Activated naive CD8-positive, alpha-beta T cell treated with anti-CD3 and anti-CD28 coated beads for 36 hours (primary cell): Measurements from ENCODE around the gene FCHO2. TPM values are rescaled to one million over a fixed set of nuclear protein-coding genes. Genes with fewer than 3 reads are reported as not detected.
A peak's percentile ranks its signal among the peaks of the same experiment; 100 is the strongest.

Experiments
- DNase-seq: peaks from one replicate; pipeline ENCODE4 v3.0.0; 2021
- H3K27ac Mint-ChIP-seq: one replicate; pipeline ENCODE4 v1.8.0; 2022; ENCODE audit warnings: mild to moderate bottlenecking, moderate library complexity, mixed read lengths
- H3K27me3 Mint-ChIP-seq: one replicate; pipeline ENCODE4 v1.8.0; 2022; ENCODE audit warnings: mild to moderate bottlenecking, mixed read lengths
- H3K36me3 Mint-ChIP-seq: one replicate; pipeline ENCODE4 v1.8.0; 2021; ENCODE audit warnings: mild to moderate bottlenecking, mixed read lengths
- H3K4me1 Mint-ChIP-seq: one replicate; pipeline ENCODE4 v1.8.0; 2021; ENCODE audit warnings: mixed read lengths
- H3K4me3 Mint-ChIP-seq: one replicate; pipeline ENCODE4 v1.8.0; 2022; ENCODE audit warnings: mild to moderate bottlenecking, moderate library complexity, mixed read lengths
- H3K9me3 Mint-ChIP-seq: one replicate; pipeline ENCODE4 v1.8.0; 2022; ENCODE audit warnings: mixed read lengths
- total RNA-seq, 2 experiments: library from RNA; stranded (reverse); gene quantifications; one replicate each; pipeline ENCODE4 v1.2.3, GENCODE V29; 2021

Gene FCHO2
- total RNA-seq, 2 experiments from 2014 or later, result 0.16 to 0.52 TPM

- no peak overlapping the region for H3K4me3 Mint-ChIP-seq
- no peak for DNase-seq
- H3K4me1 Mint-ChIP-seq, result no peaks in the 10 kb centered on the region
- H3K36me3 Mint-ChIP-seq, result no peaks in the 10 kb centered on the region
- H3K27ac Mint-ChIP-seq, result no peak overlapping the region
- peaks cover 67% of the 10 kb centered on the region for H3K27me3 Mint-ChIP-seq
- peaks cover 4% of the 10 kb centered on the region for H3K9me3 Mint-ChIP-seq
Observed at GRCh38 chr5:73103870-73104299, 148.0 kb downstream of the FCHO2 start.

DNA sequence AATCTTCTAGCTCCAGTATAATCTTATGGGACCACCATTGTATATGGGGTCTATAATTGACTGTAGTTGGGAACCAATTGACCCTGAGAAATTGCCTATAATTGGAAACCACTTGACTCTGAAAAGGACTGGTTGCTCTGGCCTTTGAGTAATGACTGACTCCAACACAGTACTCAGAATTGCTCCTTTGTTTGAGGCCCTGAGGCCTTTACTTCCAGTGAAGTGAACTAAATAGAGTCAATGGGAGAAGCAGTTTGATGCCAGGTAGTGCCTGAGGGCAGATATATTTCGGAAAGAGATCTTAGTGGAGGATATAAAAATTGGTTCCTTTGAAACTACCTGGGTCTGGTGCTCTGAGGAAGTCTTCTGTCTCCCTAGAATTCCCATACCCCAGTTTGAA lies 148.5 kb downstream of the FCHO2 start:
- H3K27ac Mint-ChIP-seq, result no peak overlapping the region
- H3K9me3 Mint-ChIP-seq, result peaks cover 4% of the 10 kb centered on the region
- DNase-seq, result no peak
- no peaks in the 10 kb centered on the region for H3K36me3 Mint-ChIP-seq
- H3K4me3 Mint-ChIP-seq, result no peak overlapping the region
- H3K4me1 Mint-ChIP-seq, result no peaks in the 10 kb centered on the region
- H3K27me3 Mint-ChIP-seq, result peaks cover 72% of the 10 kb centered on the region

GRCh38 chr5:73106335-73106734 lies 150.5 kb downstream of the FCHO2 start:
- H3K27me3 Mint-ChIP-seq, result peaks cover 75% of the 10 kb centered on the region
- H3K27ac Mint-ChIP-seq, result no peak overlapping the region
- no peaks in the 10 kb centered on the region for H3K36me3 Mint-ChIP-seq
- H3K4me3 Mint-ChIP-seq, result no peak overlapping the region
- no peaks in the 10 kb centered on the region for H3K4me1 Mint-ChIP-seq
- peaks cover 4% of the 10 kb centered on the region for H3K9me3 Mint-ChIP-seq
- DNase-seq, result no peak

- no peaks in the 10 kb centered on the region for H3K4me1 Mint-ChIP-seq
- H3K27me3 Mint-ChIP-seq, result peaks cover 78% of the 10 kb centered on the region
- peaks cover 4% of the 10 kb centered on the region for H3K9me3 Mint-ChIP-seq
- H3K27ac Mint-ChIP-seq, result no peak overlapping the region
- H3K36me3 Mint-ChIP-seq, result no peaks in the 10 kb centered on the region
- H3K4me3 Mint-ChIP-seq, result no peak overlapping the region
- DNase-seq, result no peak
Observed at GRCh38 chr5:73110190-73110589, 154.3 kb downstream of the FCHO2 start.

DNA sequence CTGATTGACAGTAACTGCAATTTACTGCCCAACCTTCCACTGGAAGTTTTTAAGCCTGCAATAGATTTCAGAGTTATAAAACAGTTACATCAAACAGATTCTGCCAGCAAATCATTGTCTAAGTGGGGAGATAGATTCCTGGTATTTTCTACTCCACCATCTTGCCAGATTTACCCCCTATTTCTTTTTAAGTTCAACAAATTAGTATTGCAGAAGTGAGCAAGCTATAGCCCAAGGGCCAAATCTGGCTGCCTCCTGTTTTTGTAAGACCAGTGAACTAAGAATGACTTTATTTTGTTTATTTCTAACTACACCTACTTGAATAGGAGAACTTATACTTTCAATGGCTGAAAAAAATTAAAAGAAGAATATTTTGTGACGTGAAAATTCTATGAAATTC lies 155.7 kb downstream of the FCHO2 start:
- Mint-ChIP-seq H3K27me3 (peaks cover 71% of the 10 kb centered on the region), H3K4me1 (no peaks in the 10 kb centered on the region), H3K27ac (no peak overlapping the region), H3K4me3 (no peak overlapping the region), H3K36me3 (no peaks in the 10 kb centered on the region), H3K9me3 (peaks cover 4% of the 10 kb centered on the region)
- DNase-seq, result no peak

GRCh38 chr5:73112359-73112758 lies 156.5 kb downstream of the FCHO2 start:
- no peak overlapping the region for H3K27ac Mint-ChIP-seq
- no peak for DNase-seq
- peaks cover 71% of the 10 kb centered on the region for H3K27me3 Mint-ChIP-seq
- H3K36me3 Mint-ChIP-seq, result no peaks in the 10 kb centered on the region
- H3K9me3 Mint-ChIP-seq, result peaks cover 4% of the 10 kb centered on the region
- H3K4me3 Mint-ChIP-seq, result no peak overlapping the region
- H3K4me1 Mint-ChIP-seq, result no peaks in the 10 kb centered on the region

DNA sequence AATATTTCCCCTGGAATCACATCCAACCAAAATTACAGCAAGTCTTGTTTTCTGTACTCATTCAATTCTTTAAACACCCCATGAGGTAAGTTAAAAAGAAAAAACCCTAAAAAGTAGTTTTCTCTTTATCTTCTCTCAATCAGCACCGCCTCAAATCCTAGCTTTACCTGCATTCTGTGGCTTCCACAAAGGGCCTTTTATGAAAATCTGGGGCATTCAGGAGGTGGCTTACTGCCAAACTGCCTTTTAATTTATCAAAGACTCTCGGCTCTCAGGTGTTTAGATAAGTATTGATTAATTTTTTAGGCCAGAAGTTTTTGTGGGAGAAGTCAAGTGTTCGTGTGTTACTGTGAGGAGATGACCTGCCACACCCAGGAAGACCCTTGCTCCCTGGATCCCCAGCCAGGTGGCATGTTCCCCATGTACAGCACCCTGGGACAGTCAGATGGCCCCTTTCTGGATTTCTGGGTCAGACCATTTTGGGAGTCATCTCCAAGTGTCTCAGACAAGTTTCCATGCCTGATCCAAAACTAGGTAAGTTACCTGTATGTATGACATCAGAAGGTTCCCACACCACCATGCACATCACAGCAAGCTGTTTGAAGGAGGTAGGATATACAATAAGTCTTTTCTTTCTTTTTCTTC lies 158.3 kb downstream of the FCHO2 start:
- Mint-ChIP-seq H3K9me3 (no peaks in the 10 kb centered on the region), H3K36me3 (no peaks in the 10 kb centered on the region), H3K27ac (no peak overlapping the region), H3K4me1 (peaks cover under 1% of the 10 kb centered on the region), H3K27me3 (peaks cover 71% of the 10 kb centered on the region), H3K4me3 (no peak overlapping the region)
- DNase-seq, result no peak

DNA sequence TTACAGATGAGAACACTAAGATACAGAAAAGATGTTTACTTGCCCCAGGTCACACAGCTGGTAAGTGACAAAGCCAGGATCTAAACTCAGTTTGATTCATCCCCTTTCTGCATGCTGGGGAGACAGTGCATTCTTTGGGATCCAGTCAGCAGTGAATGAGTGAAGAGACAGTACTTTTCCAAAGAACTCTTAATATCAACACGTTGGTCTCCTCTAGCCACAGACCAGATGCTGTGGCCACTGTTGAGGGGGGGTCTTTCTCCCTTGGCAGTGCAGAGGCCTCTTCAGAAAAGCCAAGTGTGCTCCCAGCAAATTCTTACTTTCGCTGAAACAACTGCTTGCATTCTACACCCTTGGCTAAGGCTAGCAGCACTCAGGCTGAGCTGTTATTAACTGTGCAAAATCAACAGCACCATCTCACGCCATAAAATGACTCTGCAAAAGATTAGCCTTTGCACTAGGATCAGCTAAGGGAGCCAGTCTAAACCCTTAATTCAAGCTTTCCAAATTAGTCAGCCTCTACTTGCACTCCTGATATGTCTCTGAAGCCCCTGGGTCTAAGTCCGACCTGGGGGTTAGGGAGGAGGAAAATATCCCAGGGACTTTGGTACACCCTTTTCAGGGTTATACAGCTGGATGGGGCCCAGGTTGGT lies 159.7 kb downstream of the FCHO2 start:
- Mint-ChIP-seq H3K4me1 (peaks cover 7% of the 10 kb centered on the region), H3K27ac (no peak overlapping the region), H3K27me3 (peaks cover 65% of the 10 kb centered on the region), H3K9me3 (no peaks in the 10 kb centered on the region), H3K4me3 (no peak overlapping the region), H3K36me3 (no peaks in the 10 kb centered on the region)
- DNase-seq, result no peak

GRCh38 chr5:73116506-73116905 lies 160.7 kb downstream of the FCHO2 start:
- H3K27me3 Mint-ChIP-seq, result peaks cover 70% of the 10 kb centered on the region
- H3K9me3 Mint-ChIP-seq, result no peaks in the 10 kb centered on the region
- H3K27ac Mint-ChIP-seq, result no peak overlapping the region
- peaks cover 2% of the 10 kb centered on the region for H3K36me3 Mint-ChIP-seq
- peaks cover 10% of the 10 kb centered on the region for H3K4me1 Mint-ChIP-seq
- H3K4me3 Mint-ChIP-seq, result no peak overlapping the region
- no peak for DNase-seq

DNA sequence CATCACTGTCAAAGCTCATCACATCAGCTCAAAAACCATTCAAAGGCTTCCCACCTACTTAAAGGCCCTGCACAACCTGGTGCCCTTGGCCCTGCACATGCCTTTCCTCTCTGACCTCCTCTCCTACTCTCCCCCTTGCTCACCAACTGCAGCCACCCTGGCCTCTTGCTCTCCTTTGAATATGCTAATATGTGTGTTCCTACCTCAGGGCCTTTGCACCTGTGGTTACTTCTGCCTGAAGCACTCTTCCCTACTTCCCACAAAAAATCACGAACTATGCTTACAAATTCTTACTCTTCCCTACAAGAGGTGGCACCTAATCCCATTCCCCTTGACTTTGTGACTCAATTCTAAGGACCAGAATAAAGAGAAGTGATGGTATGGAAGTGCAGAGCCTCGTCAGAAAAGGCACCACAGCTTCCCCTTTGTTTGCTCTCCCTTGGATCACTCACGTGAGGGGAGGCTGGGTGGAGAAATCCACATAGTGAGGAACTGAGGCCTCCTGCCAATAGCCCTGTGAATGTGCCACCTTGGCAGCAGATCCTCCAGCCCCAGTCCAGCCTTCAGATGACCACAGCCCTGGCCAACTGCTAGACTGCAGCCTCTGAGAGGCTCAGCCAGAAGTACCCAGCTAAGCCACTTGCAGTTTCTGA lies 161.4 kb downstream of the FCHO2 start:
- peaks cover 10% of the 10 kb centered on the region for H3K4me1 Mint-ChIP-seq
- H3K27ac Mint-ChIP-seq, result no peak overlapping the region
- no peaks in the 10 kb centered on the region for H3K9me3 Mint-ChIP-seq
- no peak overlapping the region for H3K4me3 Mint-ChIP-seq
- no peak for DNase-seq
- H3K27me3 Mint-ChIP-seq, result peaks cover 77% of the 10 kb centered on the region
- peaks cover 2% of the 10 kb centered on the region for H3K36me3 Mint-ChIP-seq

DNA sequence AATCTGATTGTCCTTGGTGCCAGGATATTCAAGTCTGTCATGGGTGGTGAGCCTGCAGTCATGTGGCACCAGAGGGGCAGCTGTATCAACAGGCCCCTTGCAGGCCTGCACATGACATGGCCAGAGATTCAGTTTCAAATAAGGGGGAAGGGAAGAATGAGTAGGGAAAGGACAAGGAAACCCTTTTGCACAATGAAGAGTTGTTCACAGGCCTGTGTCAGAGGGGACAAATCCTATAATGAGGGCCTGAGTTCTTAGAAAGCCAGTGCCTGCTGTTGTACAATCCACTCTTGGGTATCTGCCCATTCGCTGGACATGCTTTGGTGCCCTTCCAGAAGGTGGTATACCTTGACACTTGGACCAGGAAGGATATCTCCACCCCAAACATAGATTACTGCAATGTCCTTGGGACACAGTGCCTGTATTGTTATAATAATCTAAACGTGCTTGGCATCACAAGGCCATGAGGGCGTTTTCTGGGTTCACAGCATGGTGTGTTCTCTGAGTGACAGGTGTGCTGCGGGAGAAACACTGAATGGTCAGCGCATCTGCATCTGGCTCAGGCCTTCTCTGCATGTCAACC lies 162.6 kb downstream of the FCHO2 start:
- DNase-seq, result no peak
- H3K27ac Mint-ChIP-seq, result no peak overlapping the region
- no peak overlapping the region for H3K4me3 Mint-ChIP-seq
- H3K9me3 Mint-ChIP-seq, result no peaks in the 10 kb centered on the region
- peaks cover 77% of the 10 kb centered on the region for H3K27me3 Mint-ChIP-seq
- H3K4me1 Mint-ChIP-seq, result peaks cover 17% of the 10 kb centered on the region
- H3K36me3 Mint-ChIP-seq, result peaks cover 2% of the 10 kb centered on the region

DNA sequence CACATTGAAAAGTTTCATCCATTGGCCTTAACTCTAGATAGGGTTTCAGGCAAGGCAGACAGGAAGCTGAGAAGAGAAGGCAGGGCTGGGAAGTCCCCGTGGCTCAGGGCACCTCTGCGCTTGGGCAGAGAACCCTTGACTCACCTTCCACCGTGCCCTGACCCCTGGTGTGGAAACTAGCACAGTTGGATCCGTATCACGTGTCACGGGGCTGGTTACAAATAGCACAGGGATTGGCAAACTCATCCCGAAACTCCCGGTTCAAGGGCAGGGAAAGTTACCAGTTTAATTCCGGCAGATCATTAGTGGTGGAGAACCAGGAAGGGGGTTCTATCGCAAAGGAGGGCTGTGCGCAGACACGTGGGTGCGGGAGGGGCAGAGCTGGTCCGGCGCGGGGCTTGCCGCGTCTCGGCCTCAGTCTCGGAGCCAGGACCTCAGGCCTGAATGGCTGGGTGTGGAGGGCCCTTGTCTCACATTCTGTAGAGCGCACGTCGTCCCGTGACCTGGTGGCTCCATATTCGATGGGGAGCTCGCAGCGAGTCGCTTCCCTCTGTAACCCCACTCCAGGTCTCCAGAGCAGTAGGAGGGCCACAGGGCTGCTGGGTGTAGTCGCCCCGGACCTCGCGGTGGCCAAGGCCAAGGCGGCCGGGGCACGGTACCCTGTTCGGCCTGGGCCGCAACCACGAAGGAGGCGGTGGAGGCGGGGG lies 163.8 kb downstream of the FCHO2 start:
- Mint-ChIP-seq H3K9me3 (no peaks in the 10 kb centered on the region), H3K4me1 (peaks cover 21% of the 10 kb centered on the region), H3K36me3 (peaks cover 2% of the 10 kb centered on the region), H3K4me3 (peak overlapping the region; percentile 23), H3K27me3 (peaks cover 82% of the 10 kb centered on the region), H3K27ac (no peak overlapping the region)
- DNase-seq, result peak; percentile 24

DNA sequence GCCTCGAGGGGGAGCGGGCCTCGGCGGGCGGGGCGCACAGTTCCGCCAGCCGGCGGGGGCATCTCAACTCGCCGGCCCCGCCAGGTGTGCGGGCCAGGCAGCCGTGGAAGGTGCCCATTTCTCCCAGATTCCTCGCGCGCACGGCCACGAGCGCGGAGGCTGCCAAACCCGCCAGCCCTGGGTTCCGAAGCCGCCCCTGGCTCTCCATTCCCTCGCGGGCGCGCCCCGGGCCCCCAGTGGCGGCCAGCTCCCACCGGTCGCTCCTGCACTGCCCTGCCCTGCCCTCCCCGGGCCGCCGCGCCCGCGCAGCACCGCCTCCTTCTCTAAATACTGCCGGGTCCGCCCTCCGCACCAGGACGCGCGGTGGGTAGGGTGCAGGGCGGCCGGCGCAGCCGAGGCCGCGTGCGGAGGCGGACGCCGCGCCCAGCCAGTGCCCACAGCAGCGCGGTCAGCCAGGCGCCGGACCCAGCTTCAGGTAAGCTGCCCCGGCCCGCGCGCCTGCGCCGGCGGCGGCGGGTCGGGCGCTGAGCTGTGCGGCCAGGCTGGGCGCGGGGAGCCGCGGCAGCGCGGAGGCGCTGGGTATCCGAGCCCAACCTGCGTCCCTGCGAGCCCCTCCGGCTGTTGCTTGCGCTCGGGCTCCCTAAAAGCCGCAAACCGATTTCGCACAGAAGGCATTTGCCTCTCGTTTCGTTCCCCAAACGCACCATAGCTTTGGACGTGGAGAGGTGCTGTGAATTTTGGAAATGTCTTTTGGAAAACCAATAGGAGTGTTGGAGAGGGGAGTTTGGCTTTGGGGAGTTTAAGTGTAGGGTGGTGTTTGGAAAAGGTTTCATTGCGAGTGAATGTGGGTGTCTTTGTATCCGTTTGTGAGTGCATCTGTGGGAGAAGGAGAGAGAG lies 164.6 kb downstream of the FCHO2 start, which contains the start of gene TMEM171:
Gene TMEM171 (plus strand): TSS at position 354 of the 897 bp plus-strand sequence. CDS start 2,799 bp downstream, outside the sequence.
- no peaks in the 10 kb centered on the region for H3K9me3 Mint-ChIP-seq
- DNase-seq, result peak; percentile 22
- H3K27ac Mint-ChIP-seq, result no peak within 1 kb of the TSS
- H3K36me3 Mint-ChIP-seq, result peaks cover 2% of the 10 kb centered on the region
- H3K4me1 Mint-ChIP-seq, result peaks cover 21% of the 10 kb centered on the region
- peak within 1 kb of the TSS; percentile 35 for H3K4me3 Mint-ChIP-seq
- peaks cover 84% of the 10 kb centered on the region for H3K27me3 Mint-ChIP-seq

GRCh38 chr5:73121119-73121463 lies 165.2 kb downstream of the FCHO2 start:
- H3K4me1 Mint-ChIP-seq, result peaks cover 21% of the 10 kb centered on the region
- no peak overlapping the region for H3K27ac Mint-ChIP-seq
- H3K36me3 Mint-ChIP-seq, result peaks cover 2% of the 10 kb centered on the region
- H3K4me3 Mint-ChIP-seq, result peak overlapping the region; percentile 35
- H3K27me3 Mint-ChIP-seq, result peaks cover 90% of the 10 kb centered on the region
- no peaks in the 10 kb centered on the region for H3K9me3 Mint-ChIP-seq
- no peak for DNase-seq
